LNCAP (cell line): Measurements from ENCODE around the gene CANT1.

Experiments
- TF ChIP-seq, protein P1 (sequence below): fragments of 450-650 bp; IDR thresholded peaks from 2 replicates; pipeline ENCODE4 v1.5.1; 2017; ENCODE audit warnings: mild to moderate bottlenecking

CANT1 gene

DNA sequence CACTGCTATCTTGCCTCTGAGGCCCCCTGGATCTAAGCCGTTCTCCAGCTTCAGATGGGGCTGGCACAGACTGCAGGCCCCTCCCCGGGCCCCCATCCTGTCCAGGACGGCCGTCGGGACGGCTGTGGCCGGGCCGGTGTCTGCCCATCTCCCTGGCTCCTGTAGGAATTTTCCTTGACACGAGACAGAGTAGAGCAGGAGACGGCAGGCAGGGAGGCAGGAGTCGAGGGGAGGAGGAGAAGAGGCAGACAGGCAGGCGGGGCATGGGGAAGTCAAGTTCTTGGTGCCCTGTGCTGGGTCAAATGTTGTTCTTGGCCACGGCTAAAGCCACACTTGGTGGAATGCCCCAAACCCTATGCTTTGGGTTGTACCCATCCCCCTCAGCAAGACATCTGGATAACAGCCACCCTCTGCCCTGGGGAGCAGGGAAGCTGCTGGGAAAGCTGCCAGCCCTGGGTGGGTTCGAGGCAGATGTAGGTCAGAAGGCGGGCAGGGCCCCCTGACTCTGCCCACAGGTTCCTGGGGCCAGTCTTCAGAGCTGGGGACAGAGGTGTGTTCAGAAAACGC is 18.4 kb upstream of the CANT1 start:
- TF ChIP-seq, protein P1, sequence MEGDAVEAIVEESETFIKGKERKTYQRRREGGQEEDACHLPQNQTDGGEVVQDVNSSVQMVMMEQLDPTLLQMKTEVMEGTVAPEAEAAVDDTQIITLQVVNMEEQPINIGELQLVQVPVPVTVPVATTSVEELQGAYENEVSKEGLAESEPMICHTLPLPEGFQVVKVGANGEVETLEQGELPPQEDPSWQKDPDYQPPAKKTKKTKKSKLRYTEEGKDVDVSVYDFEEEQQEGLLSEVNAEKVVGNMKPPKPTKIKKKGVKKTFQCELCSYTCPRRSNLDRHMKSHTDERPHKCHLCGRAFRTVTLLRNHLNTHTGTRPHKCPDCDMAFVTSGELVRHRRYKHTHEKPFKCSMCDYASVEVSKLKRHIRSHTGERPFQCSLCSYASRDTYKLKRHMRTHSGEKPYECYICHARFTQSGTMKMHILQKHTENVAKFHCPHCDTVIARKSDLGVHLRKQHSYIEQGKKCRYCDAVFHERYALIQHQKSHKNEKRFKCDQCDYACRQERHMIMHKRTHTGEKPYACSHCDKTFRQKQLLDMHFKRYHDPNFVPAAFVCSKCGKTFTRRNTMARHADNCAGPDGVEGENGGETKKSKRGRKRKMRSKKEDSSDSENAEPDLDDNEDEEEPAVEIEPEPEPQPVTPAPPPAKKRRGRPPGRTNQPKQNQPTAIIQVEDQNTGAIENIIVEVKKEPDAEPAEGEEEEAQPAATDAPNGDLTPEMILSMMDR, result no peak

DNA sequence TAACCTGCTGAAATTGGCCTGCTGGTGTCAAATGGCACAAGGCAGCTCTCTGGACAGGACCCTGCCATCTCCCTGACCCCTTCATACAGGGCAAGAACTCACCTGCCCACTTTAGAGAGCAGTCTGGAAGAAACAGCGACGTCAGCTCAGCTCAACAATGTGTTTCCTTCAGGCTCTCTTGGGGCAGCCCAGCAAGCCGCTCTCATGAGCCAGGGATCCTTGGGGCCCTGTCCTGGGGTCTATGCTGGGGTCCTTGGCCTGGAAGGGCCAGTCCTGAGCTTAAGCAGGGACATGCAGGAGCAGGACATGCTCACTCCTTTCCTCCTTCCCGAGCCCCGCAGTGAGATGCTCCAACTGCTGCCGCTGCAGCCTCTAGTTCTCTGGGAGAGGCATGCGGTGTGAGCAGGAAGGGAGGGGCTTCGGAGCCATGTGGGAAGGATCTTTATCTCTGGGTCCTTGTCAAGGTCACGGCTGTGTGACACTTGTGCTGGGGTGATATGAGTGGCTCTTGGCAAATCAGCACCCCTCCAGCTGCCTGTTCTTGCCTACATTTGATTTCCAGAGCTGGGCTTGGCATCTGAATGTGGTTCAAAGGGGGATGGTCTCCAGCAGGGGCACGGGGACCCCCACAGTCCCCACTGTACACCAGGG is 17.8 kb upstream of the CANT1 start:
- TF ChIP-seq, protein P1, result no peak

DNA sequence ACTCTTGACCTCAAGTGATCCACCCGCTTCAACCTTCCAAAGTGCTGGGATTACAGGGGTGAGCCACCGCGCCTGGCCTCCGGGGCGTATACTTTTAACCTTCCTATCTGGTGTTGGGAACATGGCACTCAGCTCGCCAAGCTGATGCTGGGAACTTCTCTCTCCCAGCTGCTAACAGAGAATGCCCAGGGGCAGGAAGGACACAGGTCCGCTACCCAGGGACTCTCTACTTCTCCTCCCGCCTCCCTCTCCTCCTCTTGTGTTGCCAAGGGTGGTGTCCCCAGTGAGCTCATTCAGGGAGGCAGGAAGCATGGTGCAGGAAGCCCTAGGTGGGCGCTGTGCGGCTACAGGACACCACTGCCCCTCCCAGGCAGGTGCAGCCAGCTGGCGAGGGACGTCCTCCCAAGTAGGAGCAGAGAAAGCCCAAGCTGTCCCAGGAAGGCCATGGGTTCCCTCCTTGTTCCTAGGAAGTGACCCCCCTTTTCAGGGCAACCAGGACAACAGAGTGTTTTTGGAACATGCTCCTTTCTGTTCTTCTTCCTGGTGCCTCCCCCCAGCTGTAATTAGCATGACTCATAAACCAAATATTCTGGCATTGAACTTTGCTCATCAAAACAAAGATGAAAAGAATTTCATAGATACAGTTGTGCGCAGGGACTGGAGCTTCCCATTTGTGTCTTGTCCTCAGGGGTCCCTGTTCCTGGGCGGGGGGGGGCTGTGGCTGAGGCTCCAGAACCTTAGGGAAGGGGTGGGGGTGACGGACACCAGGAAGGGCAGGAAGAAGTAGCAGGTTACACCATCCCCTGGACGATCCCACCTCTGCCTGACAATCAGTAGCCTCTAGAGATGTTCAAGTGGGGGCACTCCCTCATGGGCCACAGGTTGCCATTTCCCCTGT is 17.1 kb upstream of the CANT1 start:
- TF ChIP-seq, protein P1, result no peak

DNA sequence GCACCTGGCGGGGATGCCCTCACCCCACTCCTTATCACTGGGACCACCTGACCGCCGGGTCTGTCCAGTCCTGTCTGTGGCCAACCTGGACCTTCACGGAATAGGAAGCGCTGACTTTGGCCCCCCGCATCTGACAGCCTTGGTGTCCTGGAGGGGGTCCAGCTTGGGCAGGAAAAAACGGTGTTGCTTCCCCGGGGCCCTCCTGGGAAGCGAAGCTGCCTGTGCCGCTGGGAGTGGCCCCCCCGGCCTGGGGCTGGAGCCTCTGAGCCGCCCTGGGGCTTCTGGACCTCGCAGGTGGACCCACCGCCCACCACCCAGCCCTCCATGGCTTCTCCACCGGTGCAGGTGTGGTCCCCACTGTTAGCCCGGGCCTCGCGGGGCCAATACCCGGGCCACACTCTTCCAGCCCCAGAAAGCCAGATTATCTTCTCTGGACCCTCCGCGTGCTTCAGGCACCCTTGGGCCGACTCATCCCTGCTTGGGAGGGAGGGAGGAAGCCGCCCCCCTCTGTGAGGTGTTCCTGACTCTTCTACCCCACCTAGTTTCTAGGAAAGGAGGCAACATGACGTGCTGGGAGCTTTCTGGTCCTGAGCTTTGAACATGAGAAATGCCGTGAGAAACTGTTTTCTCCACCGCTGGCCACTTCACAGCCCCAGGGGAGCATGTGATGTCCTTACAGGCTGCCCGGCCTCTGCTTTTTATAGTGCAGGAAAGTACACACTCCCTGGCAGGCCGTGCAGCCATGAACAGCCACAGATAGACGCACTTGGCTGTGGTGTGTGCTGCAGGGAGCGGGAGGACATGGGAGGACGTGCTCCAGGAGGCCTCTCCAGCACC is 15.6 kb upstream of the CANT1 start:
- TF ChIP-seq, protein P1, result no peak

DNA sequence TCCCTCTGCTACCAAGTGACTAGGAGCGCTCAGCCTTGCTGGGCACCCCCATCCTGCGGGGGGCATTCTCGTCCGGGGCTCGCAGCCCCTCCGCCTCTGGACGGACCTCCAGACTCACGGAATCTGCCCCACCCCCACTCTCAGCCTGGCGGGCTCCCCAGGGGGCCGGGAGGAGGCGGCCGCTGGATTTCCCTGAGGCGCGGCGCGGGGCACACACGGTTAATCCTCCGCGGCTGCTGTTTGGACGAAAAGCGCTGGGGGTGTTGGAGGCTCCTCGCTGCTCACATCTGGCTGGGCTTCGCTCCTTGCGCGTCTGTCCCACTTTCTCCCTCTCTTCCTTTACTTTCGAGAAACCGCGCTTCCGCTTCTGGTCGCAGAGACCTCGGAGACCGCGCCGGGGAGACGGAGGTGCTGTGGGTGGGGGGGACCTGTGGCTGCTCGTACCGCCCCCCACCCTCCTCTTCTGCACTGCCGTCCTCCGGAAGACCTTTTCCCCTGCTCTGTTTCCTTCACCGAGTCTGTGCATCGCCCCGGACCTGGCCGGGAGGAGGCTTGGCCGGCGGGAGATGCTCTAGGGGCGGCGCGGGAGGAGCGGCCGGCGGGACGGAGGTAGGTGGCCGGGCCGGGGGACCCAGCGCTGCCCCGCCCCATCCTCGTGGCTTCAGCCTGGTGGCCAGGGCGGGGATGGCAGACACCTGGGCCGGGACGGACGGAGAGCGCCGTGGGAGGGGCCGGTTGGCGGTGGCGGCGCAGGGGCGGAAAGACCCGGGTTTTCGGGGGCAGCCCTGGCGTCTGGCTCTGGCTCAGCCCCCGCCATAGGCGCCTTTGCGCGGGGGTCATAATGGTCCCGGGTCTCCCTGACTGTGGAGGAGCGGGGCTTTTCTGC is 14.6 kb upstream of the CANT1 start, which contains the start of gene C1QTNF1:
TSS of gene C1QTNF1 (plus strand) at position 284 of the 886 bp plus-strand sequence. CDS start 19,800 bp downstream, outside the sequence.
- TF ChIP-seq, protein P1, result no peak

DNA sequence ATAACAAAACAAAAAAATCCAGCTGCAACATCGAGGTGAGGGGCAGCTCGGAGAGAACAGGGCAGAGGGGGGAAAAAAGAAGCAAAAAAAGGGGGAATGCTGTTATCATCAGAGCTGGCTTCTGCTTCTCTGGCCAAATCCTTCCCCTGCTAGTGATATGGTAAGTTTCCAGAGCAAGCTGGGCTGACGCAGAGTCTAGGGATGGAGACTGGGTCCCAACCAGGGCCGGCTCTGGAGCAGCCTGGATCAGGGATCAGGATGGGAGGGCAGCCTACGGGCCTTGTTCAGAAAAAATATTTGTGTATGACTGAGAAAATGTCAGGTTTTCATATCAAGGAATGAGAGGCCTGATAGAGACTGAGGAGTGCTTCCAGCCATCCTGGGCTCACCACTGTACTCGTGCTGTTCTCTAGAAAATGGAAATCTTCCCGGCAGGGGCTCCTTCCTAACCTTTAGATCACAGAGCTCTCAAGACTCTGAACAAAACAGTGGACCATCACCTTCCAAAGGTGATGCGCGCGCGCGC is 13.7 kb upstream of the CANT1 start:
- TF ChIP-seq, protein P1, result no peak
